Liver (tissue), 3 donors: ENCODE results near the gene ILK.

ENCODE experiments used
- ATF3 ChIP-seq: IDR thresholded peaks from 2 replicates; pipeline ENCODE4 v1.6.1; 2016; ENCODE audit warnings: antibody characterized with exemption
- CTCF ChIP-seq: fragments of 150-350 bp; IDR thresholded peaks from 2 replicates; pipeline ENCODE4 v1.5.1; 2017; ENCODE audit warnings: improper control_type of control experiment, low read depth, low read length; ENCODE audit not compliant: missing input control
- EGR1 ChIP-seq, 2 donors: IDR thresholded peaks; 2 replicates each; pipeline ENCODE4 v1.6.1; 2016 to 2018; ENCODE audit warnings: antibody characterized with exemption in 2 of 2, low read depth in 2 of 2
- FOXA1 ChIP-seq: IDR thresholded peaks from 2 replicates; pipeline ENCODE4 v1.6.1; 2016; ENCODE audit warnings: antibody characterized with exemption
- GABPA ChIP-seq, 2 donors: IDR thresholded peaks in 1 of 2; conservative IDR thresholded peaks in 1 of 2; 2 replicates each; pipeline ENCODE4 v1.6.1; 2016; ENCODE audit warnings: antibody characterized with exemption in 2 of 2, mild to moderate bottlenecking in 1 of 2, moderate library complexity in 1 of 2
- HNF4G ChIP-seq: IDR thresholded peaks from 2 replicates; pipeline ENCODE4 v1.6.1; 2016; ENCODE audit warnings: antibody characterized with exemption
- JUND ChIP-seq, 2 donors: IDR thresholded peaks; 2 replicates each; pipeline ENCODE4 v1.6.1; 2016; ENCODE audit warnings: antibody characterized with exemption in 2 of 2
- MAX ChIP-seq: IDR thresholded peaks from 2 replicates; pipeline ENCODE4 v1.6.1; 2016; ENCODE audit warnings: antibody characterized with exemption
- RAD21 ChIP-seq, 2 donors: IDR thresholded peaks; 2 replicates each; pipeline ENCODE4 v1.6.1; 2016; ENCODE audit warnings: antibody characterized with exemption in 2 of 2, mild to moderate bottlenecking in 2 of 2
- REST ChIP-seq: IDR thresholded peaks from 2 replicates; pipeline ENCODE4 v1.6.1; 2016; ENCODE audit warnings: antibody characterized with exemption, mild to moderate bottlenecking
- SP1 ChIP-seq: IDR thresholded peaks from 2 replicates; pipeline ENCODE4 v1.6.1; 2018; ENCODE audit warnings: antibody characterized with exemption, mild to moderate bottlenecking
- TAF1 ChIP-seq: conservative IDR thresholded peaks from 2 replicates; pipeline ENCODE4 v1.6.1; 2016; ENCODE audit warnings: antibody characterized with exemption, mild to moderate bottlenecking
- YY1 ChIP-seq: IDR thresholded peaks from 2 replicates; pipeline ENCODE4 v1.6.1; 2016; ENCODE audit warnings: antibody characterized with exemption, mild to moderate bottlenecking
- ZBTB33 ChIP-seq: IDR thresholded peaks from 2 replicates; pipeline ENCODE4 v1.6.1; 2016; ENCODE audit warnings: antibody characterized with exemption
- donor health status: healthy.
- donor health status: healthy.

- TF ChIP-seq CTCF = no peak
- no peak for TF ChIP-seq RAD21 (IDR thresholded peaks at IDR 0.05)
- TF ChIP-seq TAF1 = no peak
- TF ChIP-seq JUND (IDR thresholded peaks at IDR 0.05) = no peak
- TF ChIP-seq REST = no peak
- no peak for TF ChIP-seq YY1
- no peak for TF ChIP-seq FOXA1
- no peak for TF ChIP-seq GABPA (IDR thresholded peaks at IDR 0.05 in 1 of 2, conservative IDR thresholded peaks at IDR 0.05 in 1 of 2)
- TF ChIP-seq MAX = no peak
- no peak for TF ChIP-seq EGR1 (IDR thresholded peaks at IDR 0.05; ENCODE audit: low read depth in 2 of 2)
- TF ChIP-seq SP1 = no peak
- no peak for TF ChIP-seq ZBTB33
- TF ChIP-seq HNF4G = no peak
- no peak for TF ChIP-seq ATF3
Observed at GRCh38 chr11:6569706-6570105, 33.9 kb upstream of the ILK start.
